ENCODE measurements around the gene ADTRP. TPM values are rescaled to one million over a fixed set of nuclear protein-coding genes. Genes with fewer than 3 reads are reported as not detected.

Gene ADTRP
- total RNA-seq, 1 experiment from 2014 or later, result 0.86 TPM

DNA sequence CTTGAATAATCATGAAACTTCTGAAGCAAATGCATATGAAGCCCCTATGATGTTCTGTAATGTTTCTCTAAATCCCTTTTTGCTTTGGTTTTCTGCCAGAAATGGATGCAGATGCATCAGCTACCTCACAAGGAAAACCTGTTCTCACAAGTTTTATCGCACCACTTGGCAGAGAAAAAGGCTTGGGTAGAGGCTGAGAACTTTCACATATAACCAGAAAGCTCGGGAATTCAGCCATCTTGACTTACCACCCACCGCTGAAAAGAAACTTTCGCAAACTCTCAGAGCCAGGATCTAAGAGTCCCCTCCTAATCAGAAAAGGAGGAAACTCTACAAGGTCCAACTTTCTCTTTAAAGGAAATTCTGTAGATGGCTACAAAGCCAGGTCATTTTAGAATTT lies 36.2 kb upstream of the ADTRP start:
- Histone ChIP-seq H3K79me2 (ENCODE audit: insufficient read depth, low read length) (no peaks in the 10 kb centered on the region), H2AFZ (ENCODE audit: low read depth, low read length, poor library complexity, severe bottlenecking) (no peak overlapping the region), H3K27me3 (ENCODE audit: insufficient read depth, low read length) (no peaks in the 10 kb centered on the region), H3K4me2 (ENCODE audit: low read length) (no peak overlapping the region), H4K20me1 (ENCODE audit: insufficient read depth) (no peaks in the 10 kb centered on the region), H3K4me1 (ENCODE audit: control insufficient read depth in 1 of 2, insufficient read depth in 2 of 2, low read length in 2 of 2) (peaks cover 0 to 4% of the 10 kb centered on the region in 2 experiments; a peak in 1 of 4 replicates), H3K9me2 (ENCODE audit: insufficient read depth) (no peaks in the 10 kb centered on the region), H3K9me3 (ENCODE audit: control insufficient read depth in 1 of 2, insufficient read depth in 1 of 2, low read depth in 1 of 2, low read length in 2 of 2) (no peaks in the 10 kb centered on the region), H3K9ac (ENCODE audit: low read length) (no peak overlapping the region), H3K36me3 (ENCODE audit: control insufficient read depth in 1 of 2, insufficient read depth in 2 of 2, low read length in 2 of 2) (no peaks in the 10 kb centered on the region), H3K4me3 (replicated peaks in 1 of 2; ENCODE audit: low read depth in 1 of 2, low read length in 2 of 2) (no peak overlapping the region), H3K27ac (ENCODE audit: low read depth, low read length) (no peak overlapping the region)
- BruUV-seq (replicated peaks), result no TSS peak
- DNase-seq (ENCODE audit: low read depth, low spot score) (no peak), ATAC-seq (no peak)
- POLR2A ChIA-PET, result no interaction called here
- intact Hi-C loops (cut with micrococcal nuclease), result no loop called here
- RAD21 ChIA-PET (ENCODE audit: low non-redundant PET in 1 of 2, low total read pairs in 2 of 2, uncharacterized antibody in 2 of 2, unreplicated experiment in 2 of 2), result no interaction called here
- CTCF ChIA-PET, result no interaction called here
- TF ChIP-seq CBX3 (IDR thresholded peaks at IDR 0.05; ENCODE audit: low read depth) (no peak), ZBTB33 (IDR thresholded peaks at IDR 0.05; ENCODE audit: extremely low read depth, insufficient replicate concordance, low read length) (no peak), POLR2AphosphoS5 (IDR thresholded peaks at IDR 0.05; ENCODE audit: low read depth, low read length) (no peak), TCF7L2 (IDR thresholded peaks at IDR 0.05; ENCODE audit: borderline replicate concordance, extremely low read depth, insufficient read depth, insufficient read length) (no peak), JUND (IDR thresholded peaks at IDR 0.05) (no peak), POLR2A (IDR thresholded peaks at IDR 0.05; ENCODE audit: borderline replicate concordance, extremely low read depth, insufficient read depth, insufficient read length) (no peak), SP1 (IDR thresholded peaks at IDR 0.05; ENCODE audit: low read depth) (no peak), SRF (IDR thresholded peaks at IDR 0.05; ENCODE audit: low read depth) (no peak), EGR1 (IDR thresholded peaks at IDR 0.05; ENCODE audit: low read depth) (no peak), EZH2phosphoT487 (IDR thresholded peaks at IDR 0.05; ENCODE audit: borderline replicate concordance) (no peak), EZH2 (IDR thresholded peaks at IDR 0.05) (no peak), MAX (IDR thresholded peaks at IDR 0.05) (no peak), CEBPB (IDR thresholded peaks at IDR 0.05; ENCODE audit: low read depth) (no peak), FOSL1 (IDR thresholded peaks at IDR 0.05; ENCODE audit: low read depth) (no peak), RAD21 (IDR thresholded peaks at IDR 0.05; ENCODE audit: low read depth) (no peak), ZNF274 (IDR thresholded peaks at IDR 0.05; ENCODE audit: low read depth, low read length) (no peak), YY1 (IDR thresholded peaks at IDR 0.05; ENCODE audit: extremely low read depth, insufficient replicate concordance, low read depth, low read length) (no peak)
- TF ChIP-seq, protein P1, sequence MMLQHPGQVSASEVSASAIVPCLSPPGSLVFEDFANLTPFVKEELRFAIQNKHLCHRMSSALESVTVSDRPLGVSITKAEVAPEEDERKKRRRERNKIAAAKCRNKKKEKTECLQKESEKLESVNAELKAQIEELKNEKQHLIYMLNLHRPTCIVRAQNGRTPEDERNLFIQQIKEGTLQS (IDR thresholded peaks at IDR 0.05), result no peak
- TF ChIP-seq, protein P2, sequence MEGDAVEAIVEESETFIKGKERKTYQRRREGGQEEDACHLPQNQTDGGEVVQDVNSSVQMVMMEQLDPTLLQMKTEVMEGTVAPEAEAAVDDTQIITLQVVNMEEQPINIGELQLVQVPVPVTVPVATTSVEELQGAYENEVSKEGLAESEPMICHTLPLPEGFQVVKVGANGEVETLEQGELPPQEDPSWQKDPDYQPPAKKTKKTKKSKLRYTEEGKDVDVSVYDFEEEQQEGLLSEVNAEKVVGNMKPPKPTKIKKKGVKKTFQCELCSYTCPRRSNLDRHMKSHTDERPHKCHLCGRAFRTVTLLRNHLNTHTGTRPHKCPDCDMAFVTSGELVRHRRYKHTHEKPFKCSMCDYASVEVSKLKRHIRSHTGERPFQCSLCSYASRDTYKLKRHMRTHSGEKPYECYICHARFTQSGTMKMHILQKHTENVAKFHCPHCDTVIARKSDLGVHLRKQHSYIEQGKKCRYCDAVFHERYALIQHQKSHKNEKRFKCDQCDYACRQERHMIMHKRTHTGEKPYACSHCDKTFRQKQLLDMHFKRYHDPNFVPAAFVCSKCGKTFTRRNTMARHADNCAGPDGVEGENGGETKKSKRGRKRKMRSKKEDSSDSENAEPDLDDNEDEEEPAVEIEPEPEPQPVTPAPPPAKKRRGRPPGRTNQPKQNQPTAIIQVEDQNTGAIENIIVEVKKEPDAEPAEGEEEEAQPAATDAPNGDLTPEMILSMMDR (IDR thresholded peaks at IDR 0.05 in 2 of 3, conservative IDR thresholded peaks at IDR 0.05 in 1 of 3; ENCODE audit: borderline replicate concordance in 1 of 3, insufficient read depth in 1 of 3, low read depth in 2 of 3, low read length in 2 of 3), result no peak
- TF ChIP-seq, protein P3, sequence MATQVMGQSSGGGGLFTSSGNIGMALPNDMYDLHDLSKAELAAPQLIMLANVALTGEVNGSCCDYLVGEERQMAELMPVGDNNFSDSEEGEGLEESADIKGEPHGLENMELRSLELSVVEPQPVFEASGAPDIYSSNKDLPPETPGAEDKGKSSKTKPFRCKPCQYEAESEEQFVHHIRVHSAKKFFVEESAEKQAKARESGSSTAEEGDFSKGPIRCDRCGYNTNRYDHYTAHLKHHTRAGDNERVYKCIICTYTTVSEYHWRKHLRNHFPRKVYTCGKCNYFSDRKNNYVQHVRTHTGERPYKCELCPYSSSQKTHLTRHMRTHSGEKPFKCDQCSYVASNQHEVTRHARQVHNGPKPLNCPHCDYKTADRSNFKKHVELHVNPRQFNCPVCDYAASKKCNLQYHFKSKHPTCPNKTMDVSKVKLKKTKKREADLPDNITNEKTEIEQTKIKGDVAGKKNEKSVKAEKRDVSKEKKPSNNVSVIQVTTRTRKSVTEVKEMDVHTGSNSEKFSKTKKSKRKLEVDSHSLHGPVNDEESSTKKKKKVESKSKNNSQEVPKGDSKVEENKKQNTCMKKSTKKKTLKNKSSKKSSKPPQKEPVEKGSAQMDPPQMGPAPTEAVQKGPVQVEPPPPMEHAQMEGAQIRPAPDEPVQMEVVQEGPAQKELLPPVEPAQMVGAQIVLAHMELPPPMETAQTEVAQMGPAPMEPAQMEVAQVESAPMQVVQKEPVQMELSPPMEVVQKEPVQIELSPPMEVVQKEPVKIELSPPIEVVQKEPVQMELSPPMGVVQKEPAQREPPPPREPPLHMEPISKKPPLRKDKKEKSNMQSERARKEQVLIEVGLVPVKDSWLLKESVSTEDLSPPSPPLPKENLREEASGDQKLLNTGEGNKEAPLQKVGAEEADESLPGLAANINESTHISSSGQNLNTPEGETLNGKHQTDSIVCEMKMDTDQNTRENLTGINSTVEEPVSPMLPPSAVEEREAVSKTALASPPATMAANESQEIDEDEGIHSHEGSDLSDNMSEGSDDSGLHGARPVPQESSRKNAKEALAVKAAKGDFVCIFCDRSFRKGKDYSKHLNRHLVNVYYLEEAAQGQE (IDR thresholded peaks at IDR 0.05; ENCODE audit: low read depth), result no peak

All from HCT116 (cell line).